ENCODE data around the gene USP51.
A peak's percentile ranks its signal among the peaks of the same experiment; 100 is the strongest.
"Not testable (repeated sequence)": the region's sequence is repeated elsewhere in the genome, so short reads cannot be mapped to it uniquely, and the experiment has no call there.

Gene USP51

DNA sequence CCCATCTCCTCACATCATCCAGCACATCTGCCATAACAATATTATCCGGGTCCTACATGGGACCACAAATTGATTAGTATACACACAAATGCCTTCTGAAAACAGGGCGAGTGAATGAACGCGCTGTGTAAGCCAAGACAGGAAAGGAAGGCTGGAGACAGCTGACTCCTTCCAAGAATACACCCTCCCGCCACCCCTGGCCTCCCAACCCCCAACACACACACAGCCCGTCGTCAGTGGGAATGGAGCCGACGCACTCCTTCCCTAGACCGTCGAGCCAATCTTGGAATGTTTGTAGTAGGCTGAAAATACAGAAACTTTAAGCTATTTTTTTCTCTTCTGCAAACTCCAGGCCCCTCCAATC is 38.0 kb downstream of the USP51 start:
- Mint-ChIP-seq H3K27me3 (no peaks in the 10 kb centered on the region), H3K27ac (peak overlapping the region; percentile 77), H3K4me1 (ENCODE audit: low read depth) (peaks cover 14% of the 10 kb centered on the region), H3K36me3 (ENCODE audit: low read depth) (no peaks in the 10 kb centered on the region), H3K4me3 (peak overlapping the region; percentile 80), H3K9me3 (no peaks in the 10 kb centered on the region)
- intact Hi-C loops (cut with micrococcal nuclease) = no loop called here

DNA sequence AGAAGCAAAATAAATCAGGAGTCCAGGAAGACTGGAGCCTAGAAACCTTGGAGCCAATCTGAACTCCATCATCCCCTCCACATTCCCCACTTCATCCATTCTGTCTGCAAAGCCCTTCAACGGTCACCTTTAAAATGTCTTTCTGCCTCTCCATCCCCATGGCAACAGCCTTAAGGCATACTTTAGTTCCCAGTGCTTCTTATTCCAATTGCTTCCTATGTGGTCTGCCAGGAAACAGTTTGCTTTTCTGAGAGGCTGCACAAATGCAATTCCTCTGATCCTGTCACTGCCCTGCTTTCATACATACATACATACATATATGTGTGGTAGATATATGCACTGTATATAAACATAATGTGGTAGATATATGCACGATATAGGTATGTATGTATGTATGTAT is 38.5 kb downstream of the USP51 start:
- Mint-ChIP-seq H3K4me1 (ENCODE audit: low read depth) (peaks cover 14% of the 10 kb centered on the region), H3K36me3 (ENCODE audit: low read depth) (no peaks in the 10 kb centered on the region), H3K9me3 (no peaks in the 10 kb centered on the region), H3K27ac (no peak overlapping the region), H3K27me3 (no peaks in the 10 kb centered on the region), H3K4me3 (no peak overlapping the region)
- intact Hi-C loops (cut with micrococcal nuclease) = no loop called here

DNA sequence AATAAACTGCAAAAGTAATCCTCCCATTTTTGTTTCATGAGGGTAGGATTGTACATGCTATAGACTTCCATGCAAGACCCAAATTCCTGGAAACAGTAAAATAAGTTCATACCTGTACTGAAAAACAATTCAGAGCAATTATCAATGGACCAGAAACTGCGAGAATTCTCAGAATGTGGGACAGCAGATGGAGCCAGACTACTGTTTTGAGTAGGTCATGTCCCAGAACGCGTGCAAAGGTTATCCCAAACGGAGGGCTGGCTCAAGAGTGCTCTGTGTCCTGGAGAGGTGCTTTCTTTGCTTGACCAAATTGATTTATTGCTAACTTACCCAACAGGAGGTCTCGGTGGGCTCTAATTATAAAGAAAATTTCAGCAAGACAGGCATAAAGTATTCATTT is 39.4 kb downstream of the USP51 start:
- no peaks in the 10 kb centered on the region for H3K36me3 Mint-ChIP-seq (ENCODE audit: low read depth)
- intact Hi-C loops (cut with micrococcal nuclease) = no loop called here
- peaks cover 14% of the 10 kb centered on the region for H3K4me1 Mint-ChIP-seq (ENCODE audit: low read depth)
- peaks cover 3% of the 10 kb centered on the region for H3K27me3 Mint-ChIP-seq
- no peak overlapping the region for H3K4me3 Mint-ChIP-seq
- no peak overlapping the region for H3K27ac Mint-ChIP-seq
- H3K9me3 Mint-ChIP-seq = no peaks in the 10 kb centered on the region

DNA sequence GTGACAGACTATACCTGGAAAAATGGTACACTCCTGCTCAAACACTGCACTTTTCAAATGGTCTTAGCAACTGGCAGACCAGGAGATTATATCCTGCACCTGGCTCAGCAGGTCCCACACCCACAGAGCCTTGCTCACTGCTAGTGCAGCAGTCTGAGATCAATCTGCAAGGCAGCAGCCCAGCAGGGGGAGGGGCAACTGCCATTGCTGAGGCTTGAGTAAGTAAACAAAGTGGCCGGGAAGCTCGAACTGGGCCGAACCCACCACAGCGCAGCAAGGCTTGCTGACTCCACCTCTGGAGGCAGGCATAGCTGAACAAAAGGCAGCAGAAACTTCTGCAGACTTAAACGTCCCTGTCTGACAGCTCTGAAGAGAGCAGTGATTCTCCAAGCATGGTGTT is 46.2 kb downstream of the USP51 start:
- H3K4me3 Mint-ChIP-seq; H3K27ac Mint-ChIP-seq; H3K4me1 Mint-ChIP-seq (ENCODE audit: low read depth); H3K27me3 Mint-ChIP-seq; H3K9me3 Mint-ChIP-seq; intact Hi-C loops (cut with micrococcal nuclease); H3K36me3 Mint-ChIP-seq (ENCODE audit: low read depth): not testable (repeated sequence)

Measured in dendritic cell treated with granulocyte-macrophage colony-stimulating factor and Interleukin-4, amounts not matched to agents 40 ng/mL and 50 ng/mL, for 4 days (primary cell).